Spleen (tissue), 7 donors: ENCODE data around the gene STON2.

Experiments
- POLR2A ChIP-seq, 3 donors: fragments of 450-650 bp; IDR thresholded peaks; one replicate each; pipeline ENCODE4 v1.5.1; 2017; ENCODE audit warnings: antibody characterized with exemption in 3 of 3, mild to moderate bottlenecking in 1 of 3
- POLR2AphosphoS5 ChIP-seq, 3 donors: sonication (generic); formaldehyde crosslinking; IDR thresholded peaks; one replicate each; pipeline ENCODE4 v1.5.1; 2017; ENCODE audit warnings: antibody characterized with exemption in 3 of 3
- TF ChIP-seq, protein P1 (sequence below), 11 experiments: fragments of 200-600 bp in 7 of 11; fragments of 450-650 bp in 4 of 11; sonication (generic) in 4 of 11; IDR thresholded peaks in 8 of 11; conservative IDR thresholded peaks in 3 of 11; 1 replicate in 7 of 11; 2 replicates in 4 of 11; pipeline versions ENCODE4 v1.4.0 to v1.8.0; 2016 to 2021; ENCODE audit warnings: antibody characterized with exemption in 11 of 11, inconsistent platforms in 4 of 11, mild to moderate bottlenecking in 1 of 11
- donor health status: DM: no; HTN: no; CAD: no; lungs with moderate emphysema.
- donor health status: DM: no; HTN: no; CAD: no.
- donor health status: DM: no; HTN: no; CAD: no.

DNA sequence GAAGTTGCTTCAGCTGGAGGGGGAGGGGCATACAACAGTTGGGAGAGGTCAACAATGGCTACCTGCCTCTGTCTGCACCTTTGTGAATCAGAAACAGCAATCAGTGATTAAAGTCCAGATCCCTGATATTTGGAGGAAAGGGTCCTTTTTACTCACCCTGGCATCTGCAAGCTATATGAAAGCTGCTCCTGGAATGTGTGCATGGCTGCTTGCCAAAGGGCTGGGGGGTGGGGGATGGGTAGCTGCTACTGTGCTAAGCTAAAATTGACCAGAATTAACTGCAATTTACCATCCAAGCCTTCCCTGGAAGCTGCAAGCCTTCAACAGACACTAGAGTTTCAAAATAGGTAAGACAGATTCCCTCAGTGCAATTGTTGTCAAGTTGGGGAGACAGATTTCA lies 165.8 kb downstream of the STON2 start:
- TF ChIP-seq, protein P1, sequence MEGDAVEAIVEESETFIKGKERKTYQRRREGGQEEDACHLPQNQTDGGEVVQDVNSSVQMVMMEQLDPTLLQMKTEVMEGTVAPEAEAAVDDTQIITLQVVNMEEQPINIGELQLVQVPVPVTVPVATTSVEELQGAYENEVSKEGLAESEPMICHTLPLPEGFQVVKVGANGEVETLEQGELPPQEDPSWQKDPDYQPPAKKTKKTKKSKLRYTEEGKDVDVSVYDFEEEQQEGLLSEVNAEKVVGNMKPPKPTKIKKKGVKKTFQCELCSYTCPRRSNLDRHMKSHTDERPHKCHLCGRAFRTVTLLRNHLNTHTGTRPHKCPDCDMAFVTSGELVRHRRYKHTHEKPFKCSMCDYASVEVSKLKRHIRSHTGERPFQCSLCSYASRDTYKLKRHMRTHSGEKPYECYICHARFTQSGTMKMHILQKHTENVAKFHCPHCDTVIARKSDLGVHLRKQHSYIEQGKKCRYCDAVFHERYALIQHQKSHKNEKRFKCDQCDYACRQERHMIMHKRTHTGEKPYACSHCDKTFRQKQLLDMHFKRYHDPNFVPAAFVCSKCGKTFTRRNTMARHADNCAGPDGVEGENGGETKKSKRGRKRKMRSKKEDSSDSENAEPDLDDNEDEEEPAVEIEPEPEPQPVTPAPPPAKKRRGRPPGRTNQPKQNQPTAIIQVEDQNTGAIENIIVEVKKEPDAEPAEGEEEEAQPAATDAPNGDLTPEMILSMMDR (IDR thresholded peaks at IDR 0.05 in 8 of 11, conservative IDR thresholded peaks at IDR 0.05 in 3 of 11): no peak
- TF ChIP-seq POLR2A (IDR thresholded peaks at IDR 0.05): no peak
- TF ChIP-seq POLR2AphosphoS5 (IDR thresholded peaks at IDR 0.05): no peak
